Measurements from ENCODE around the gene WDR27.

DNA sequence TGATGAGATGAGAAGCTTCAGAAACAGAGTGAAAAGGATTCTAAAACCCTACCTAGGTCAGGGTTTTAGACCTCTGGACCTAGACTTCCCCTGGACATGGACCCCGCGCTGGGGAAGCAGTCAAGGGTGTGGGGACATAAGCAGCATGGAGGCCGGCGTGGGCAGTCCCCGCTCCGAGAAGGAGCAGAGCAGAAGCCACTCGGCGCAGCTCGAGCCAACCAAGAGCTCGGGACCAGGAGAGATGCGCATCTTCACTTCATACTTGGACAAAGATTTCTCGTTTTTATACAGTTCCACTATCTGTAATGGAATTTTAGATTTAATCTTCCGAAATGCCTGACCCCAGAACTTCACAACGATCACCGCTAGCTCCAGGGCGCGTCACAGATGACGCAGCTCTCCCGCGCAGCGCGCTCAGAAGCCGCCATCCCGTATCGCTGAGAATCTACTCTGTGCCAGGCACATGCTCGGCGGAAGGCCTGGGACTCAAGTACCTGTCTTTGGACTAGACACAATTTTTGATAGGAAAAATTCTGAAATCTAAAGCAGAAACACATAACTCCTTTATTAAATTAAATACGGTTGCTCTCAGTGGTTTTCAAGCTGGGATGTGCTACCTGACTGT, 60.3 kb downstream of the WDR27 start:
- TF ChIP-seq CTCF (IDR thresholded peaks at IDR 0.05), result no peak
- TF ChIP-seq POLR2A (IDR thresholded peaks at IDR 0.05), result no peak
